Keratinocyte (primary cell): ENCODE measurements around the gene TNNT3.

Experiments
- CTCF ChIP-seq, 3 experiments: IDR thresholded peaks in 1 of 3; conservative IDR thresholded peaks in 1 of 3; optimal IDR thresholded peaks in 1 of 3; 2 replicates in 2 of 3; 3 replicates in 1 of 3; pipeline versions ENCODE3 to v1.5.1; 2011; ENCODE audit warnings: low read length in 3 of 3, mild to moderate bottlenecking in 3 of 3, moderate library complexity in 2 of 3, control low read depth in 1 of 3, inconsistent platforms in 1 of 3; ENCODE audit not compliant: insufficient read depth in 2 of 3; ENCODE audit errors: extremely low read depth in 1 of 3
- EZH2 ChIP-seq: IDR thresholded peaks from one replicate; pipeline ENCODE4 v1.6.1; 2012; ENCODE audit warnings: inconsistent platforms, mild to moderate bottlenecking, low read length, moderate library complexity

GRCh38 chr11:1888811-1889210 lies 30.7 kb upstream of the TNNT3 start:
- TF ChIP-seq CTCF (optimal IDR thresholded peaks at IDR 0.05 in 1 of 3, IDR thresholded peaks at IDR 0.05 in 1 of 3, conservative IDR thresholded peaks at IDR 0.05 in 1 of 3; ENCODE audit: extremely low read depth in 1 of 3, insufficient read depth in 2 of 3, low read length in 3 of 3) (no peak), EZH2 (no peak)
